Peyer's patch (tissue), 4 donors: ENCODE data around the gene OR10A2.

Experiments
- POLR2A ChIP-seq, 2 donors: fragments of 450-650 bp; IDR thresholded peaks; one replicate each; pipeline ENCODE4 v1.5.1; 2017; ENCODE audit warnings: antibody characterized with exemption in 2 of 2, mild to moderate bottlenecking in 2 of 2, moderate library complexity in 2 of 2
- TF ChIP-seq, protein P1 (sequence below), 6 experiments: fragments of 450-650 bp in 4 of 6; fragments of 200-600 bp in 2 of 6; sonication (generic) in 1 of 6; IDR thresholded peaks; one replicate each; pipeline ENCODE4 v1.5.1; 2017 to 2019; ENCODE audit warnings: antibody characterized with exemption in 6 of 6, mild to moderate bottlenecking in 3 of 6, moderate library complexity in 1 of 6

DNA sequence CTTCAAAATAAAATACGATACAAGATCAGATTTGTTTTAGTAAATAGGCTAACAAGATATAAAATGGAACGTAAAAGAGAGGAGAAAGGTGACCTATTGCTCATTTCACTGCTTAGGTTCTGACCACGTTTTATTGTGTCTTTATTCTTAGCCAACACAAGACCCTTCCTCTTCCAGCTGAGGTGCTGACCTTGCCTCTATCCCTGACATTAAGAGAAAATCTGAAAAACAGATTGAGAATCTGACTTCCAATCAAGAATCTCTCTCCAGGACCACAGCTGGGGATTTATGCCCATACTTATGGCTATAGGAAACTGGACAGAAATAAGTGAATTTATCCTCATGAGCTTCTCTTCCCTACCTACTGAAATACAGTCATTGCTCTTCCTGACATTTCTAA, 17.5 kb upstream of the OR10A2 start, which contains the start of gene OR10A5:
- no peak for TF ChIP-seq POLR2A (IDR thresholded peaks at IDR 0.05)
- TF ChIP-seq, protein P1, sequence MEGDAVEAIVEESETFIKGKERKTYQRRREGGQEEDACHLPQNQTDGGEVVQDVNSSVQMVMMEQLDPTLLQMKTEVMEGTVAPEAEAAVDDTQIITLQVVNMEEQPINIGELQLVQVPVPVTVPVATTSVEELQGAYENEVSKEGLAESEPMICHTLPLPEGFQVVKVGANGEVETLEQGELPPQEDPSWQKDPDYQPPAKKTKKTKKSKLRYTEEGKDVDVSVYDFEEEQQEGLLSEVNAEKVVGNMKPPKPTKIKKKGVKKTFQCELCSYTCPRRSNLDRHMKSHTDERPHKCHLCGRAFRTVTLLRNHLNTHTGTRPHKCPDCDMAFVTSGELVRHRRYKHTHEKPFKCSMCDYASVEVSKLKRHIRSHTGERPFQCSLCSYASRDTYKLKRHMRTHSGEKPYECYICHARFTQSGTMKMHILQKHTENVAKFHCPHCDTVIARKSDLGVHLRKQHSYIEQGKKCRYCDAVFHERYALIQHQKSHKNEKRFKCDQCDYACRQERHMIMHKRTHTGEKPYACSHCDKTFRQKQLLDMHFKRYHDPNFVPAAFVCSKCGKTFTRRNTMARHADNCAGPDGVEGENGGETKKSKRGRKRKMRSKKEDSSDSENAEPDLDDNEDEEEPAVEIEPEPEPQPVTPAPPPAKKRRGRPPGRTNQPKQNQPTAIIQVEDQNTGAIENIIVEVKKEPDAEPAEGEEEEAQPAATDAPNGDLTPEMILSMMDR (IDR thresholded peaks at IDR 0.05): no peak
